Chondrocyte (in vitro differentiated cells): ENCODE data around the gene LIPJ. TPM values are rescaled to one million over a fixed set of nuclear protein-coding genes. Genes with fewer than 3 reads are reported as not detected.

Experiments used
- DNase-seq: peaks from one replicate; pipeline ENCODE4 v3.0.0; 2021; ENCODE audit warnings: mixed read lengths, low spot score
- H3K27ac Mint-ChIP-seq: one replicate; pipeline ENCODE4 v1.8.0; 2021; ENCODE audit warnings: mild to moderate bottlenecking, moderate library complexity, mixed read lengths; ENCODE audit not compliant: unreplicated experiment
- H3K27me3 Mint-ChIP-seq: 2 replicates; pipeline ENCODE4 v1.8.0; 2021; ENCODE audit warnings: low read depth, mixed read lengths
- H3K36me3 Mint-ChIP-seq: 2 replicates; pipeline ENCODE4 v1.8.0; 2021; ENCODE audit warnings: low read depth, mixed read lengths
- H3K4me1 Mint-ChIP-seq: 2 replicates; pipeline ENCODE4 v1.8.0; 2021; ENCODE audit warnings: low read depth, mild to moderate bottlenecking, mixed read lengths
- H3K4me3 Mint-ChIP-seq: one replicate; pipeline ENCODE4 v1.8.0; 2021; ENCODE audit warnings: mild to moderate bottlenecking, moderate library complexity, mixed read lengths; ENCODE audit not compliant: unreplicated experiment
- H3K9me3 Mint-ChIP-seq: 2 replicates; pipeline ENCODE4 v1.8.0; 2021; ENCODE audit warnings: low read depth, mixed read lengths
- total RNA-seq: library from RNA; stranded (reverse); gene quantifications from 3 replicates; pipeline ENCODE4 v1.2.1, GENCODE V29; 2021
- TF ChIP-seq, protein P1 (sequence below): fragments of 200-600 bp; sonication (generic); IDR thresholded peaks from 2 replicates; pipeline ENCODE4 v1.5.0; 2021; ENCODE audit warnings: antibody characterized with exemption, mild to moderate bottlenecking, moderate library complexity

Gene LIPJ
- total RNA-seq, 1 donor from 2014 or later, result not detected

DNA sequence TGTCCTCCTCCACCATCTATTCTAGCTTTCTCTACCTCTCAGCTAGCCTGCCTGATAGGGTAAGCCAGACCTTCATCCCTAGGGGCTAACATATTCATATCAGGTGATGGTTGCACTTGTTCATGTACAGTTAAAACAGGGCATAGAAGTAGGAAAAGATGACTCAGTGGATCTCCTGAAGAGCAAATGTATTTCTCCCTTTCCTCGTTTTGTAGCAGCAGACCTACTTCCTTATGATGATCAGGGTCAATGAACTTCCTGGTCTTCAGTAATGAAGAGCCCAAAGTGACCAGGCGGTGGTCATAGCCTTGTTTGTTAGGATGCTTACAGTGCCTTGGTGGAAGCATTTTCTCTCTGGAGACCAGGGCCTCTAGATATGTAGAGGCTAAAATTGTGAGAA, 6.3 kb downstream of the LIPJ start:
- no peaks in the 10 kb centered on the region for H3K9me3 Mint-ChIP-seq
- no peak overlapping the region for H3K27ac Mint-ChIP-seq
- TF ChIP-seq, protein P1, sequence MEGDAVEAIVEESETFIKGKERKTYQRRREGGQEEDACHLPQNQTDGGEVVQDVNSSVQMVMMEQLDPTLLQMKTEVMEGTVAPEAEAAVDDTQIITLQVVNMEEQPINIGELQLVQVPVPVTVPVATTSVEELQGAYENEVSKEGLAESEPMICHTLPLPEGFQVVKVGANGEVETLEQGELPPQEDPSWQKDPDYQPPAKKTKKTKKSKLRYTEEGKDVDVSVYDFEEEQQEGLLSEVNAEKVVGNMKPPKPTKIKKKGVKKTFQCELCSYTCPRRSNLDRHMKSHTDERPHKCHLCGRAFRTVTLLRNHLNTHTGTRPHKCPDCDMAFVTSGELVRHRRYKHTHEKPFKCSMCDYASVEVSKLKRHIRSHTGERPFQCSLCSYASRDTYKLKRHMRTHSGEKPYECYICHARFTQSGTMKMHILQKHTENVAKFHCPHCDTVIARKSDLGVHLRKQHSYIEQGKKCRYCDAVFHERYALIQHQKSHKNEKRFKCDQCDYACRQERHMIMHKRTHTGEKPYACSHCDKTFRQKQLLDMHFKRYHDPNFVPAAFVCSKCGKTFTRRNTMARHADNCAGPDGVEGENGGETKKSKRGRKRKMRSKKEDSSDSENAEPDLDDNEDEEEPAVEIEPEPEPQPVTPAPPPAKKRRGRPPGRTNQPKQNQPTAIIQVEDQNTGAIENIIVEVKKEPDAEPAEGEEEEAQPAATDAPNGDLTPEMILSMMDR, result no peak
- H3K27me3 Mint-ChIP-seq, result peaks cover 1% of the 10 kb centered on the region
- no peak overlapping the region for H3K4me3 Mint-ChIP-seq
- no peak for DNase-seq
- no peaks in the 10 kb centered on the region for H3K36me3 Mint-ChIP-seq
- H3K4me1 Mint-ChIP-seq, result no peaks in the 10 kb centered on the region

DNA sequence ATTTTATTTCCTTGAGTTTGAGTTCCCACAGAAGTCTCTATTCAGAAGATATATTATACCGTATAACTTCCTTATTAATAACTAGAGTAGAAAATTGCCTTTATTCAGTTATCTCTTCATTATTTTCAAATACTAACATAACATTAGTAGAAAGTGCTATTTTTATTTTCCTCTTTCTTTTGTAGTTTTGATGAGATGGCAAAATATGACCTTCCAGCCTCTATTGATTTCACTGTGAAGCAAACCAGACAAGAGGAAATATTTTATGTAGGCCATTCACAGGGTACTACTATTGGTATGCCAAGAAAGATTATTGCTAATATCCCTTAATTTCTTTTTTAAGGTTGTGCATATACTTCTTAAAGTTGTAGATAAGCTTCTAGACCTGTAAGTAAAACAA, 7.9 kb downstream of the LIPJ start:
- Mint-ChIP-seq H3K27ac (no peak overlapping the region), H3K4me3 (no peak overlapping the region), H3K9me3 (no peaks in the 10 kb centered on the region), H3K4me1 (no peaks in the 10 kb centered on the region), H3K27me3 (peaks cover 3% of the 10 kb centered on the region), H3K36me3 (no peaks in the 10 kb centered on the region)
- TF ChIP-seq, protein P1, result no peak
- no peak for DNase-seq

DNA sequence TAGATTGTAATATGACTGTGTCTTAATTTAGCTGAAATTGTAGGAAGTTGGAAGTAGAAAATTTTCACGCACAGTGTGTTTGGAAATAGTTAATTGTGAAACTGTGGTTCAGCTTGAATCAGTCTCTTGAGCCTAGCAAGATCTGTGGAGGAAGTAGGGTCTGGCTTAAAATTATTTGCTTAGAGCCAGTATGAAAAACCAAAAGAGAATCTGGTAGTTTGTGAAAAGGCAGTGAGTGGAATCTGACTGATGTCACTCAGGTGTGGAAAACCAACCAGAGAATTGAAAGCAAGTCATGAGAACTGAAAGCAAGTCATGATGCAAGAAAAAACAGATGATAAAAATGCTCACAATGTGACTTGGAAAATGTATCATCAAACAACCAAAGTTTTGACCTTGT, 11.5 kb downstream of the LIPJ start:
- no peak for DNase-seq
- Mint-ChIP-seq H3K9me3 (no peaks in the 10 kb centered on the region), H3K27me3 (peaks cover 3% of the 10 kb centered on the region), H3K4me1 (no peaks in the 10 kb centered on the region), H3K27ac (no peak overlapping the region), H3K36me3 (no peaks in the 10 kb centered on the region), H3K4me3 (no peak overlapping the region)
- TF ChIP-seq, protein P1, result no peak

DNA sequence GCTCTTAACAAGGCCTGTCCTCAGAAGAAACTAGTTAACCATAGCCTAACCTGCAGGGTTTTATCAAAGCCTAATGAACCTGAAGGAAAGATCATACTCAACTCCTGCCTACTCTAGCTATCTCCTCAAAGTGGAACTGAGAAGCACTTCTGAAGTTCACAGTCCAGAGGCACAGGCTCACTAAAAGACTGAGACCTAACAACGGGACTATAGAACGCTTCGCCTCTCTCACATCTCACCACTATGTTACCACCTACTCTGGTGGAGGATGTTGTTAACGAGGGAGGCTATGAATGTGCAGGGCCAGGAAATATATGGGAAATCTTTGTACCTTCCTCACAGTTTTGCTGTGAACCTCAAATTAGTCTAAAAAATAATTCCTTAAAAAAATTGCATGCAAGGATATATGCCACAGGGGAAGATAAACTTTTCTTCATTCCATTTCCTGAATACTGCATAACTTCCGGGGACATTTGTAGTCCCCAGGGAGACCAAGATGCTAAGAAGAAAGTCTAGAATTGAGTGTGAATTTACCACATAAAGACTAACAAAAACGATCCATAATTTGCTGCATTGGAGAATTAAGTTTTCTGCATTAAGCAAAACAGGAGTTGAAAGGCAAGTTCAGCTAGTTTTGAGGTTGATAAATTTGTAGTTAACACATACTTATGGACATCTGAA, 21.6 kb downstream of the LIPJ start:
- Mint-ChIP-seq H3K36me3 (no peaks in the 10 kb centered on the region), H3K9me3 (no peaks in the 10 kb centered on the region), H3K4me1 (no peaks in the 10 kb centered on the region), H3K27ac (no peak overlapping the region), H3K27me3 (peaks cover 17% of the 10 kb centered on the region), H3K4me3 (no peak overlapping the region)
- TF ChIP-seq, protein P1, result no peak
- DNase-seq, result no peak

DNA sequence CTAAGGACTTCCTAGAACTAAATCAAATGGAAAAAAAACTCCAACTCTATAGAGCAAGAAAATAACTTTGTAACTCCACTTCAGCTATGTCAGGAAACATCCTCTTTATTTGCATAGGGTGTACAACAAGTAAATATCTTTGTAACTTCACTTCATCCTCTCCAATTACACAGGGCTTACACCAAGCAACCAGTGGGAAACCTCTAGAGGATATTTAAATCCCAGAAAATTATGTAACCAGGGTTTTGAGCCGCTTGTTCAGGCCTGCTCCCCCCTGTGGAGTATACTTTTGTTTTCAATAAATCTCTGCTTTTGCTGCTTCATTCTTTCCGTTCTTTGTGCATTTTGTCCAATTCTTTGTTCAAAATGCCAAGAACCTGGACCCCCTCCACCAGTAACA, 22.2 kb downstream of the LIPJ start:
- Mint-ChIP-seq H3K4me3 (no peak overlapping the region), H3K27ac (no peak overlapping the region), H3K36me3 (no peaks in the 10 kb centered on the region), H3K27me3 (peaks cover 17% of the 10 kb centered on the region), H3K4me1 (no peaks in the 10 kb centered on the region), H3K9me3 (no peaks in the 10 kb centered on the region)
- TF ChIP-seq, protein P1, result no peak
- no peak for DNase-seq
